Measurements from ENCODE around the gene CDADC1. TPM values are rescaled to one million over a fixed set of nuclear protein-coding genes. Genes with fewer than 3 reads are reported as not detected.
"Not testable (repeated sequence)": the region's sequence is repeated elsewhere in the genome, so short reads cannot be mapped to it uniquely, and the experiment has no call there.

The CDADC1 gene
- total RNA-seq, 1 donor from 2014 or later: 7.2 TPM

- DNase-seq (ENCODE audit: low read depth) (peak; percentile 76), FAIRE-seq (peak; percentile 5)
- Mint-ChIP-seq H3K4me3 (ENCODE audit: unreplicated experiment) (no peak overlapping the region), H3K4me1 (ENCODE audit: low read depth, unreplicated experiment) (no peaks in the 10 kb centered on the region), H3K27ac (ENCODE audit: unreplicated experiment) (no peak overlapping the region), H3K27me3 (ENCODE audit: low read depth, unreplicated experiment) (no peaks in the 10 kb centered on the region), H3K36me3 (ENCODE audit: low read depth, unreplicated experiment) (no peaks in the 10 kb centered on the region), H3K9me3 (ENCODE audit: unreplicated experiment) (no peaks in the 10 kb centered on the region)
- Histone ChIP-seq H2AFZ (ENCODE audit: low read depth, low read length) (no peak overlapping the region), H3K4me3 (ENCODE audit: insufficient read depth, low read depth, low read length) (no peak overlapping the region), H3K9me3 (ENCODE audit: insufficient read depth, low read depth, low read length) (no peaks in the 10 kb centered on the region), H4K20me1 (ENCODE audit: insufficient read depth, low read length) (no peaks in the 10 kb centered on the region), H3K9ac (ENCODE audit: low read length) (peak overlapping the region; percentile 3), H3K36me3 (ENCODE audit: insufficient read depth, low read length) (no peaks in the 10 kb centered on the region), H3K27ac (ENCODE audit: low read depth, low read length) (no peak overlapping the region), H3K4me2 (ENCODE audit: low read length) (no peak overlapping the region), H3K4me1 (ENCODE audit: insufficient read depth, low read length) (peaks cover 3% of the 10 kb centered on the region), H3K79me2 (ENCODE audit: insufficient read depth, low read length) (no peaks in the 10 kb centered on the region), H3K27me3 (ENCODE audit: insufficient read depth, low read length) (no peaks in the 10 kb centered on the region)
- TF ChIP-seq EZH2 (IDR thresholded peaks at IDR 0.05; ENCODE audit: insufficient read depth, low read length) (no peak), CTCF (IDR thresholded peaks at IDR 0.05; ENCODE audit: insufficient read depth, low read depth, low read length) (no peak)
These were observed 45.2 kb downstream of the CDADC1 start for GRCh38 chr13:49292742-49293486.

- not testable (repeated sequence) for H3K36me3 ChIP-seq (ENCODE audit: insufficient read depth, low read length); H2AFZ ChIP-seq (ENCODE audit: low read depth, low read length); H3K36me3 Mint-ChIP-seq (ENCODE audit: low read depth, unreplicated experiment); H3K79me2 ChIP-seq (ENCODE audit: insufficient read depth, low read length); H3K27ac ChIP-seq (ENCODE audit: low read depth, low read length); H3K9me3 ChIP-seq (ENCODE audit: insufficient read depth, low read depth, low read length); H3K4me3 ChIP-seq (ENCODE audit: insufficient read depth, low read depth, low read length); H4K20me1 ChIP-seq (ENCODE audit: insufficient read depth, low read length); FAIRE-seq; H3K4me1 ChIP-seq (ENCODE audit: insufficient read depth, low read length); H3K4me1 Mint-ChIP-seq (ENCODE audit: low read depth, unreplicated experiment); H3K27me3 ChIP-seq (ENCODE audit: insufficient read depth, low read length); H3K4me2 ChIP-seq (ENCODE audit: low read length); H3K9ac ChIP-seq (ENCODE audit: low read length); DNase-seq (ENCODE audit: low read depth); H3K27ac Mint-ChIP-seq (ENCODE audit: unreplicated experiment); H3K27me3 Mint-ChIP-seq (ENCODE audit: low read depth, unreplicated experiment); H3K4me3 Mint-ChIP-seq (ENCODE audit: unreplicated experiment); H3K9me3 Mint-ChIP-seq (ENCODE audit: unreplicated experiment)
These were observed 47.0 kb downstream of the CDADC1 start for GRCh38 chr13:49294723-49295122.

- Histone ChIP-seq H4K20me1 (ENCODE audit: insufficient read depth, low read length) (no peaks in the 10 kb centered on the region), H3K4me3 (ENCODE audit: insufficient read depth, low read depth, low read length) (no peak overlapping the region), H3K4me1 (ENCODE audit: insufficient read depth, low read length) (peaks cover 3% of the 10 kb centered on the region), H3K36me3 (ENCODE audit: insufficient read depth, low read length) (no peaks in the 10 kb centered on the region), H3K27ac (ENCODE audit: low read depth, low read length) (no peak overlapping the region), H3K9ac (ENCODE audit: low read length) (no peak overlapping the region), H3K79me2 (ENCODE audit: insufficient read depth, low read length) (no peaks in the 10 kb centered on the region), H2AFZ (ENCODE audit: low read depth, low read length) (no peak overlapping the region), H3K4me2 (ENCODE audit: low read length) (no peak overlapping the region), H3K27me3 (ENCODE audit: insufficient read depth, low read length) (no peaks in the 10 kb centered on the region), H3K9me3 (ENCODE audit: insufficient read depth, low read depth, low read length) (no peaks in the 10 kb centered on the region)
- no peaks in the 10 kb centered on the region for H3K27me3 Mint-ChIP-seq (ENCODE audit: low read depth, unreplicated experiment)
- H3K4me1 Mint-ChIP-seq (ENCODE audit: low read depth, unreplicated experiment): peaks cover 5% of the 10 kb centered on the region
- H3K36me3 Mint-ChIP-seq (ENCODE audit: low read depth, unreplicated experiment): no peaks in the 10 kb centered on the region
- H3K9me3 Mint-ChIP-seq (ENCODE audit: unreplicated experiment): no peaks in the 10 kb centered on the region
- TF ChIP-seq EZH2 (IDR thresholded peaks at IDR 0.05; ENCODE audit: insufficient read depth, low read length) (no peak), CTCF (IDR thresholded peaks at IDR 0.05; ENCODE audit: insufficient read depth, low read depth, low read length) (no peak)
- H3K27ac Mint-ChIP-seq (ENCODE audit: unreplicated experiment): no peak overlapping the region
- no peak overlapping the region for H3K4me3 Mint-ChIP-seq (ENCODE audit: unreplicated experiment)
- no peak for DNase-seq (ENCODE audit: low read depth)
- FAIRE-seq: no peak
These were observed 47.5 kb downstream of the CDADC1 start for GRCh38 chr13:49295244-49295643.
